Measurements from ENCODE around the gene ACAD11. TPM values are rescaled to one million over a fixed set of nuclear protein-coding genes. Genes with fewer than 3 reads are reported as not detected.

Gene ACAD11, protein sequence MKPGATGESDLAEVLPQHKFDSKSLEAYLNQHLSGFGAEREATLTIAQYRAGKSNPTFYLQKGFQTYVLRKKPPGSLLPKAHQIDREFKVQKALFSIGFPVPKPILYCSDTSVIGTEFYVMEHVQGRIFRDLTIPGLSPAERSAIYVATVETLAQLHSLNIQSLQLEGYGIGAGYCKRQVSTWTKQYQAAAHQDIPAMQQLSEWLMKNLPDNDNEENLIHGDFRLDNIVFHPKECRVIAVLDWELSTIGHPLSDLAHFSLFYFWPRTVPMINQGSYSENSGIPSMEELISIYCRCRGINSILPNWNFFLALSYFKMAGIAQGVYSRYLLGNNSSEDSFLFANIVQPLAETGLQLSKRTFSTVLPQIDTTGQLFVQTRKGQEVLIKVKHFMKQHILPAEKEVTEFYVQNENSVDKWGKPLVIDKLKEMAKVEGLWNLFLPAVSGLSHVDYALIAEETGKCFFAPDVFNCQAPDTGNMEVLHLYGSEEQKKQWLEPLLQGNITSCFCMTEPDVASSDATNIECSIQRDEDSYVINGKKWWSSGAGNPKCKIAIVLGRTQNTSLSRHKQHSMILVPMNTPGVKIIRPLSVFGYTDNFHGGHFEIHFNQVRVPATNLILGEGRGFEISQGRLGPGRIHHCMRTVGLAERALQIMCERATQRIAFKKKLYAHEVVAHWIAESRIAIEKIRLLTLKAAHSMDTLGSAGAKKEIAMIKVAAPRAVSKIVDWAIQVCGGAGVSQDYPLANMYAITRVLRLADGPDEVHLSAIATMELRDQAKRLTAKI
- polyA plus RNA-seq (ENCODE audit: insufficient read length in 4 of 4) = 10 to 100 TPM; 30.5 to 45.1 (median 34.2) TPM

DNA sequence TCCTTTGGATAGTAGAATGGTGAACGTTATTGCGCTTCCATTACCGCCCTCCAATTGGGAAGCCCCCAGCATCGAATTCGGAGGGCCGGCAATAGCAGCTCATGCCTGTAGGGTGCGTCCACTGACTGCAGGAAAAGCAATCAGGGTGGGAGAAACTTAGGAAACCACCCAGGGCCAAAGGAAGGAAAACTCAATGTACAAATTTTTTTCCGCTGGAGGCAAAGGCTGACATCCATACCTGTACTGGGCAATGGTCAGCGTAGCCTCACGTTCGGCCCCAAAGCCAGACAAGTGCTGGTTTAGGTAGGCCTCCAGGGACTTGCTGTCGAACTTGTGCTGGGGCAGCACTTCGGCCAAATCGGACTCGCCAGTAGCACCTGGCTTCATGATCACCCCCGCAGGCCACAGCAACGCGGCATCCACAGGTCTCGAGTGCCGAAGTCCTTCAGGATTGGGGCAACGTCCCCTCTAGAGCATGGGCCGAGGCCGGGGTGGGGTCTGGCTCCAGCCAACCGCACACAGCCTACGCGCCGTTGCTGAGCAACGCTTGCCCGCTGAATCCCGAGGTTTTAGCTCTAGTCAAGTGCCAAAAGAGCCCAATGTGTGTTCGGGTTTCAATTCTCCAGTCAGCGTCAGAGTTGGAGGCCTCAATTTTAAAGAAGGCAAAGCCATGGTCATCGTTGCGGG lies at the start of gene ACAD11:
TSS of gene ACAD11 (minus strand) at position 445 of the 687 bp plus-strand sequence. CDS start at position 387, 58 bp downstream.
- DNase-seq (ENCODE audit: low read depth in 4 of 4, low spot score in 3 of 4) = peak in 3 of 4 donors; percentile 56 to 67 (median 65)

DNA sequence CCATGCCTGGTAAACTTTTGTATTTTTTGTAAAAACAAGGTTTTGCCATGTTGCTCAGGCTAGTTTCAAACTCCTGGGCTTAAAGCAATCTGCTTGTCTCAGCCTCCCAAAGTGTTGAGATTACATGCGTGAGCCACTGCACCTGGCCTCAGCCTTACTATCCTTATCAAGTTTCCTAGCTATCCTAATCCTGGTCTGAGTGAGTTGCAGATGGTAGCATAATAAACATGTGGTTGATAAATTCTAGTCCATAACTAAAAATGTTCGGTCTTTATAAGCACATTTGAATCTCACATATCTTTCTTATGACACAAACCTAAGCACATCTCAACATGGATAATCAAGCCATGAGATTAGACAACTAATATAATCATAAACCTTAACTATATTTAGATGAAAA lies 44.1 kb upstream of the ACAD11 start:
- no peak for DNase-seq (ENCODE audit: low read depth in 4 of 4, low spot score in 3 of 4)

DNA sequence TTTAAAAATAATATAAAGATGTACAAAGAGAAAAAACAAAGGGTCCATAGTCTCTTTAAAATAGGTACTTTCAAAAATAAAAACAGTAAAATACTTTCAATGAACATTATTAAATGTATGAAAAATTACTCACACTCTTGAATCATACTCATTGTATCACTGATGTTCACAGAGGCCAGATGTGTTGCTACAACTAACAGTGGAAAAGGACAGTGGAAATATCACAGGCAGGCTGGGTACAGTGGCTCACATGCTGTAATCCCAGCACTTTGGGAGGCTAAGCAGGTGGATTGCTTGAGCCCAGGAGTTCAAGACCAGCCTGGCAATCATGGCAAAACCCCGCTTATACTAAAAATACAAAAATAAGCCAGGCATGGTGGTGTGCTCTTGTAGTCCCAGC lies 35.8 kb upstream of the ACAD11 start:
- DNase-seq (ENCODE audit: low read depth in 4 of 4, low spot score in 3 of 4) = no peak

DNA sequence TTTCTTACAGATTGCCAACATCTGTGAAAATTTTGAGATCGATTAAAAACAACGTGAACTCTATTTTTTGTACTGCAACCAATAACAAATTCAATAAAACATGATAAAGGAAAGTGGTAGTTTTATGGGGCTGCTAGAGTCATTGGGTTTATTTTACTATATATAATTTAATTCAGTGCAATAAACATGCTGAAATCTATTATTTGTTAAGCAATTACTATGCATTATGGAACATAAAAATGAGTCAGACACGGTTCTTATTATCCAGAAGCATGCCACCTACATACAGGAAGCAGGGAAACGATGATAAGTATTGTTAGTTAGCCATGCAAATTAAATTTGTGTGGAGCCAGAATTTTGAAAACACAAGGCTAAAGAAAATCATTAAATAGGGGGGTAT lies 35.4 kb upstream of the ACAD11 start:
- DNase-seq (ENCODE audit: low read depth in 4 of 4, low spot score in 3 of 4) = no peak

DNA sequence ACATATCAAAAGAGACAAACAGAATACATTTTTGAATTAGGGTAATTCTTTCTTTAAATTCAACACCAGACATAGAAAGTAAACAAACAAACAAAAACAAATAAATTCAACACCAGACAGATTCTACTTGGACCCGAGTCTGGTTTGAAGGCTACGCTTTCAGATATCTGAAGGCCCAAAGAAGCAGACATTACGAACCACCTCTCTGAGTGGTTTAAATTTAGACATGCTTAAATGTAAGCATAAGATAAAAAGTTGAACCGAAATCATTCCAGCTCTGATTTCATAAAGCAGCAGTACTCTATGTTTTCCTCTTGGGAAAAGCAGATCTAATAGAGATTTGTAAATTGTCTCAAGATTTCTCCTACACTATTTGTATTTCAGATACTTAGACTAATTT lies 30.4 kb upstream of the ACAD11 start:
- no peak for DNase-seq (ENCODE audit: low read depth in 4 of 4, low spot score in 3 of 4)

DNA sequence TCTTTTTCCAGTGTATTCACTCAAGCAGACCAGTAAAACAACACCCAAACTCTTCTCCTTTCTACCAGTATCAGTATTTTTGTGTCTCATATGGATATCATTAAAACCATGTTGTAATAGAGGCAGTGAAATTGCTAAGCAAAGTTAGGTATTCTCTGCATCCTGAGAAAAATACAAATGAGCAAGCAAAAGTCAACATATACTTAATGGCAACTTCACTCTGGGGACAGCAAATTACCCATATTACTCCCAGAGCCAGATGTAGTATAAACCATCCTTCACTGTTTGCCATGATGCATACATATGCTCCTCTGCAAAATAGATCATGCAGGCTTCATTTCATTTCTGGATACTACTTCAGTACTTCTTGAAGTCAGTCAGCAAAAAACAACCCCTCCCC lies 22.6 kb upstream of the ACAD11 start:
- DNase-seq (ENCODE audit: low read depth in 4 of 4, low spot score in 3 of 4) = no peak

DNA sequence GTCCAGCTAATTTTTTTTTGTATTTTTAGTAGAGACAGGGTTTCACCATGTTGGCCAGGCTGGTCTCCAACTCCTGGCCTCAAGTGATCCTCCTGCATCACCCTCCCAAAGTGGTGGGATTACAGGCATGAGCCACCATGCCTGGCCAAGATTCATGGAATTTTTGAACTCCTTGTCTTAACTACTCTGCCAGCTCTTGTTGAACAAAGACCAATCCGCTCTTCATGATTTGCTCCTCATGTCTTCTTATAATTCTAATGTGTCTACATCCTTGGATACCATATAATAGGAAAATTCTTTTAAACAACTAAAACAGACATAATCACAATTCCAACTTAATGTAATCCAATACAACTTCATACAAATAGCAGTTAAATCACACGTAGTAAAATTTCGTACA lies 21.8 kb upstream of the ACAD11 start:
- no peak for DNase-seq (ENCODE audit: low read depth in 4 of 4, low spot score in 3 of 4)

DNA sequence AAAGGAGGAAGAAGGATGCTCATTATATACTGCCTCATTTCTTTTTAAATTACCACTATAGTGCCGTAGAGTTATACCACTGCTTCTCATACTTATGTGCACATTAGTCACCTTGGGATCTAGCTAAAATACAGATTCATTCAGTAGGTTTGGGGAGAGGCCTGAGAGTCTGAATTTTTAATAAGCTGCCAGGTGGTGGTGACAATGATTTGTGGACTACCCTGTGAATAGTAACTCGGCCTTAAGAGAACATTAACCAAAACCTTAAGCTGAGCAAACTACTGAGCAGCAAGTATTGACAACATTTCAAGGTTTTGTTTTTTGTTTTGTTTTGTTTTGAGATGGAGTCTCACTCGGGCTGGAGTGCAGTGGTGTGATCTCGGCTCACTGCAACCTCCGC lies 20.3 kb upstream of the ACAD11 start:
- no peak for DNase-seq (ENCODE audit: low read depth in 4 of 4, low spot score in 3 of 4)

DNA sequence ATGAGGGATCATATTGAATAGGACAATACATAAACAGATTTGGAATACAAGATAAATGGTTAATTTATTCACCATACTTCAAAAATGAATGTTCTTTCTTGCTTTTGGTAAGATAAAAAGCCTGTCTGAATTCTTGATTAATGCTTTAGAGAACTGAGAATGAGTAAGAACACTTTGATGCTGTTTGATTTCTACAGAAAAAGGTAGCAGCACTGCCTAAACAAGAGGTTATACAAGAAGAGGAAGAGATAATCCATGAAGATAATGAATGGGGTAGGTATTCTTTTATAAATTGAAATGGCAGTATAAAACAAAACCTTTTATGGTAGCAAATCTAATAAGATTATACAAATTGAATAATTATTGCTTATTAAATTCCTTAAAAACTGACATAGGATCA lies 15.8 kb upstream of the ACAD11 start:
- no peak for DNase-seq (ENCODE audit: low read depth in 4 of 4, low spot score in 3 of 4)

DNA sequence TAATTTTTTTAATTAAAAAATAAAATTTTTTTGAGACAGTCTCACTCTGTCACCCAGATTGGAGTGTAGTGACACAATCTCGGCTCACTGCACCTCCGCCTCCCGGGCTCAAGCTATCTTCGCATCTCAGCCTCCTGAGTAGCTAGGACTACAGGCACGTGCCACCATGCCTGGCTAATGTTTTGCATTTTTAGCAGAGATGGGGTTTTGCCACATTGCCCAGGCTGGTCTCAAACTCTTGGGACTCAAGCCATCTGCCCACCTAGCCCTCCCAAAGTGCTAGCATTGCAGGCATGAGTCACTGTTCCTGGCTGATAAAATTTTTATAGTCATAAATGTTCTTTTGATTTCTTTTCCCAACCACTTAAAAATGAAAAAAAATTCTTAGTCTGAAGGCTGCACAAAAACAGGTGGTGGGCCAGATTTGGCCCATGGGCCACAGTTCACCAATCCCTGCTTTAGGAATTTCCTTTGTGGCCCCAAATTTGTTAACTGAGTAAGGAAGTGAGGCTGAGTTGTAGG lies 9.7 kb upstream of the ACAD11 start:
- DNase-seq (ENCODE audit: low read depth in 4 of 4, low spot score in 3 of 4) = no peak

DNA sequence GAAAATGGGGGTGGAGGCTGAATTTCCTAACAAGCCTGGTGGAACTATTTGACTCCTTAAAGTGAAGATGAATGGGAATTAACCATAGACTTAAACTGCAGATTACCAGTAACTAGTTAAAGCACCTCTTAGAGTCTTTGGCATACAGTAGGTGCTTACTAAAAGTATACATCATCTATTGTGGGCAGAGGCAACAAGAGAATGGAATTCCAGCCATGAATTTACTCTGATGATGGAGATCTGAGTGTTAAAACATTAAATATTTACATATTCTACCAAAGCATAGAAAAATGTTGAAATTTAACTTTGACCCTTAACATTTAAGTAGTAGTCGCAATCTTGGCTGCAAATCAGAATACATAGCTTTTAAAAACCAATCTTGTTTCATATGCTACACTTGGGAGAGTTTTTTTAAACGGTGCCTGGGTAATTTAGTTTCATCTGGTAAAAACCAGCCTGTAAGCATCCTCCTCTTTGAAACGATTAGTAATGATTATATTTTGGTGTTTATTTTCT lies 5.7 kb upstream of the ACAD11 start:
- DNase-seq (ENCODE audit: low read depth in 4 of 4, low spot score in 3 of 4) = no peak

DNA sequence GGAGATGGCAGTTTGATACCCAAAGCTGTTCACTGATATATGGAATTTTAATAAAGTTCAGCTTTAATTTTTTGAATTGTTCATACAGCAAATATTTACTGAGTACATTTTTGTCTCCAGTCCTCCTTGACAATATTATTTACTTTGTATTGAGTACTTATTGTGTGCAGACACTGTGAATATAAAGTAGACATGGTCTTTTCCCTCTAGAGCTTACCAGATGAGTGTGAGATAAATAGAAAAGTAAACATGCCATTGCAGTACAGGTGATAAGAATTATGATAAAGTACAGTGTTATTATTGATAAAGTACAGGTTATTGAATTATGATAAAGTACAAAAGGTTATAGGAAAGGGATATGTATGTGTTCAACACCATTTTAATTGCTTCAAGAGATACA lies 2.6 kb upstream of the ACAD11 start:
- no peak for DNase-seq (ENCODE audit: low read depth in 4 of 4, low spot score in 3 of 4)

DNA sequence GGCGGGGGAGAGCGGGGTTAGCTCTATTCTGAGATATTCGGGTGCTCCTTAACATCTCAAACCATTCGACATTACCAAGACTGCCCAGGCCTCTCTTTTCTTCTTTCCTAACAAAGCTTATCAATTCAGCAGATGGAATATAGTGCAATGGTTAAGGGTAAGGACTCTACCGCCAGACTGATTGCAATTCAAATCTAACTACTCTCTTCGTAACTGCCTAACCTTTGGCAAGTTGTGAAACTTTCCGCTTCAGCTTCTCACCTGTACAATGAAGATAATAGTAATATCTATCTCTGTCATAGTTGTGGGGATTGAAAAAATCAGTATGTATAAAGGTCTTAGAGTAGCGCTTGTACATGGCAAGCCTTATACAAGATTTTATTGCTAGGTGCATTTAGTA lies 1.5 kb upstream of the ACAD11 start:
- no peak for DNase-seq (ENCODE audit: low read depth in 4 of 4, low spot score in 3 of 4)

DNA sequence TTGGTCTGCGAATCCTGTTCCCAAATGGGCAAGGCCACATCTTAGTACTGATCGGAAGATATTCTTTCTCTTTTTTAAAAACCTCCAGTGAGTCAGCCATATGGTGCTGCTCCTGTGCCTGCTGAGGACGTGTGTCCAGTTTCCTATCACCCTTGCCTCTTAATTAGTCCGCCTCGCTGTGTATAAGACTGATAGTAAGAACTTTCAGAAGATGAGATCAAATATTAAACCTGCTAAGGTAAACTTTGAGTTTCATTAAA lies 1.1 kb upstream of the ACAD11 start:
- DNase-seq (ENCODE audit: low read depth in 4 of 4, low spot score in 3 of 4) = no peak

DNA sequence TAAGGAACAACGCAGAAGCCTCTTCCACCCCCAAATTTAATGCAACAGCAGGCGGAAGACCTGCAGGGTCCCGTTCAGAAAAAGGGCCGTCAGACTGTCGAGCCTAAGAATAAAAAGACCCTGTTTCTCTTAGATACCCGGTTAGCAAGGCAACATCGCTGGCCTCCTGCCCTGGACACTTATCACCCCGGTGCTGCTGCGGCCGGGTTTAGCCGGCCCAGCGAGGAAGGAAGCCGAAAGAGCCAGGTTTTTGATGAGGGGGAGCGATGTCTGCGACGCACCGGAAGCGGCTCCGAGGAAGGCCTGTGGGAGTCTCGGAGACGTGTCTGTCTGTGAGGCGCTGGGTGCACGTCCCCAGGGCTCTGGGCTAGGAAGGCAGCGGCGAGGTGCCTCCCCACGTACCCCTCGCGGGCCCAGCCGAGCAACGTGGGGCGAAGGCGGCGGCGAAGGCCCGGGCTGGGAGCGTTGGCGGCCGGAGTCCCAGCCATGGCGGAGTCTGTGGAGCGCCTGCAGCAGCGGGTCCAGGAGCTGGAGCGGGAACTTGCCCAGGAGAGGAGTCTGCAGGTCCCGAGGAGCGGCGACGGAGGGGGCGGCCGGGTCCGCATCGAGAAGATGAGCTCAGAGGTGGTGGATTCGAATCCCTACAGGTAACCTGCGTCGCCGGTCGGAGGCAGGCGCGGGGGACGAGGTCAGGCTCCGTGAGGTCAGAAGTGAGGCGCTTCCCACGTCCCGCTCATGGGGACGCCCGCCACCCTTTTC lies 622 bp upstream of the ACAD11 start, which contains the start of gene UBA5:
TSS of gene UBA5 (plus strand) at position 278 of the 759 bp plus-strand sequence. CDS start at position 487, 209 bp downstream.
- peak in 3 of 4 donors; percentile 50 to 67 (median 53) for DNase-seq (ENCODE audit: low read depth in 4 of 4, low spot score in 3 of 4)

DNA sequence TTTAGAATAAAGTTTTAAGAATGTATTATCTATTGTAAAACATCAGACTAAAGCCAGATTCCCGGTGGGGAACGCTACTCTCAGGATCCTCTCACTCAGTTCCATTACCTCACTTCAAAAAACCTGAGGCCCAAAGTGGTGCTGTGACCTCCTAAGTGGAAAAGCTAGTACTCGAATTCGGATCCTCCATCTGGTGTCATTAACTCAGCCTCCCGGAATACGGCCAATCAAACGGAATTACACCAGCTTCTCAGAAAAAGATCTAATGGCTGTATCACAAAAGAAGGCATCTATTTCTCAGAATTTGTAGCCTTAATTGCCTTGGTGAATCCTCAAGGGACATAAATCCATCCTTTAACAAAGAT lies 627 bp downstream of the ACAD11 start:
- DNase-seq (ENCODE audit: low read depth in 4 of 4, low spot score in 3 of 4) = no peak

DNA sequence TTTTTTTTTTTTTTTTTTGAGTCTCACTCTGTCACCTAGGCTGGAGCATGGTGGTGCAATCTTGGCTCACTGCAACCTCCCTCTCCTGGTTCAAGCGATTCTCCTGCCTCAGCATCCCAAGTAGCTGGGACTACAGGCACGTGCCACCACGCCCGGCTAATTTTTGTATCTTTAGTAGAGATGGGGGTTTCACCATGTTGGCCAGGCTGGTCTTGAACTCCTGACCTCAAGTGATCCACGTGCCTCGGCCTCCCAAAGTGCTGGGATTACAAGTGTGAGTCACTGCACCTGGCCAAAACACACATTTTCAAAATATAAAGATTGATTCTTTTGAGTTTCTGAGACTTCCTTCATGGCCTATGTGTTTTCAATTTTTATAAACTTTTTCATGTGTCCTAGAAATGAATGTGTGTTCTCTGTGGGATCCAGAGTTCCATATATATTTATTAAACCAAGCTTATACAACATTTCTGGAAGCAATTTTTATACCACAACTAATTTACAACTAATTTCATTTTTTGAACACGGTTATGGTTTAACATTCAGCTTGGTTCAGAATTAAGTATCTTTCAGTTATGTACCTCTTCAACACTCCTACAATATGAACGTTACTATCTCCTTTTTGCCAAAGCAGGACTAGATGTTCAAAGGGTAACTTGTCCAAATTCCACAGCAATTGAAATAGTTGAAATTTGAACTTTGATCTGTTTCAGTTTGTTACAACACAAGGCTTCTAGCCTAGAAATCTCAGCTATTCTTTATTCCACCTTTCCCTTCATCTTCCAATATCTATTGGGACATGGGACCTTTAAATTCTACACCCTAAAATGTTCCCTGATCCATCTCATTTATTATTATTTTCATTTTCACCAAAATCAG lies 1.5 kb downstream of the ACAD11 start:
- DNase-seq (ENCODE audit: low read depth in 4 of 4, low spot score in 3 of 4) = no peak

DNA sequence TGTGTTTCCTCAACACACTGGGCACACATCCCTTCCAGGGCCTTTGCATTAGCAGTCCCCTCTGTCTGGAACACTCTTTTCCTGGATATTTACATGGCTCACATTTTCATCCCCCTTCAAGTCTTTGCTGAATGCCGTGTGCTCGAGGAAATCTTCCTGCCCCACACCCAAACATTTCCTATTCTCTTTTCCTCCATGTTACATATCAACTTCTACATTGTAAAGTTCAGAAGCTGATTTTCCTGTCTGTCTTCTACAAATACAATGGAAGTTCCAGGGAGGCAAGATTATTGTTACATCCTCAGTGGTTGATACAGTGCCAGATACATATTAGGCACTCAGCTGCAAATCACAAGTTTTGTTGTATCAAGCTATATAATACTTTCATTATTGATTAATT lies 4.1 kb downstream of the ACAD11 start:
- no peak for DNase-seq (ENCODE audit: low read depth in 4 of 4, low spot score in 3 of 4)

DNA sequence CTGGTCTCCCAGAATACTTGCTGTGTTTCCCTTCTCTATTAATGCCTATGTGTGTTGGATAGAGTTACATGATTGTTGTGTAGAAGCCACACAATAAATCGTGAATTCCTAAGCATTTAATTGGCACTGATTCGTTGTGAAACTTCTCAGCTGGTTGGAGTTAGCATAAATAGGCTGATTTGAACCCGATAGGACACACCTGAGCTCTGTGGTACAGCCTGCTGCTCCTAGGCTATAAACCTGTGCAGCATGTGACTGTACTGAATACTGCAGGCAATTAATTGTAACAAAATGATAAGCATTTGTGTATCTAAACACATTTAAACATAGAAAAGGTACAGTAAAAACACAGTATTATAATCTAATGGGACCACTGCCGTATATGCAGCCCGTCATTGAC lies 4.9 kb downstream of the ACAD11 start:
- DNase-seq (ENCODE audit: low read depth in 4 of 4, low spot score in 3 of 4) = peak in 1 of 4 donors; percentile 8

Measured in right renal pelvis (tissue), 4 donors.